Prostate gland (tissue), 2 donors: ENCODE data around the gene SIX3. TPM values are rescaled to one million over a fixed set of nuclear protein-coding genes. Genes with fewer than 3 reads are reported as not detected.

ENCODE experiments used
- DNase-seq: peaks from one replicate; pipeline ENCODE4 v3.0.0-alpha.2; 2019; ENCODE audit warnings: low spot score
- H3K27ac ChIP-seq, 2 donors: fragments of 200-600 bp; sonication (generic); 2 replicates each; pipeline ENCODE4 v1.5.1; 2017 to 2019
- H3K27me3 ChIP-seq: fragments of 200-600 bp; sonication (generic); replicated peaks from 2 replicates; pipeline ENCODE4 v1.5.1; 2019; ENCODE audit not compliant: insufficient read depth
- H3K36me3 ChIP-seq, 2 donors: fragments of 200-600 bp; sonication (generic); 1 replicate in 1 of 2; 2 replicates in 1 of 2; pipeline versions ENCODE4 v1.5.1 to v1.8.1; 2017 to 2019
- H3K4me1 ChIP-seq: fragments of 200-600 bp; sonication (generic); replicated peaks from 2 replicates; pipeline ENCODE4 v1.5.1; 2019
- H3K4me3 ChIP-seq, 2 donors: fragments of 200-600 bp; sonication (generic); 2 replicates each; pipeline ENCODE4 v1.5.1; 2017 to 2019
- H3K9me3 ChIP-seq: fragments of 200-600 bp; sonication (generic); 2 replicates; pipeline ENCODE4 v1.5.1; 2017
- CTCF ChIP-seq, 4 experiments: fragments of 200-600 bp in 2 of 4; fragments of 450-650 bp in 2 of 4; sonication (generic) in 2 of 4; IDR thresholded peaks; 1 replicate in 3 of 4; 2 replicates in 1 of 4; pipeline ENCODE4 v1.5.1; 2016 to 2019; ENCODE audit warnings: antibody characterized with exemption in 4 of 4, mild to moderate bottlenecking in 2 of 4, moderate library complexity in 2 of 4
- POLR2A ChIP-seq: fragments of 450-650 bp; IDR thresholded peaks from one replicate; pipeline ENCODE4 v1.6.1; 2016; ENCODE audit warnings: antibody characterized with exemption, mild to moderate bottlenecking
- POLR2AphosphoS5 ChIP-seq: sonication (generic); formaldehyde crosslinking; IDR thresholded peaks from one replicate; pipeline ENCODE4 v1.6.1; 2017; ENCODE audit warnings: antibody characterized with exemption
- WGBS: methylation state at CpG from one replicate; pipeline ENCODE4 v1.1.5; 2018; 5-methylcytosine and 5-hydroxymethylcytosine counted together
- intact Hi-C: fragments of 100-400 bp; cut with DNase I; formaldehyde crosslinking; loops from one replicate; pipeline ENCODE4 v1.14.2; 2022
- total RNA-seq, 2 donors: library from RNA; depleted of rRNA; stranded (reverse); fragments of >200 nt; gene quantifications; one replicate each; pipeline ENCODE4 v1.1.0, GENCODE V29; 2016

SIX3 gene
- total RNA-seq, 2 donors from 2014 or later: not detected

- intact Hi-C loops: no loop called here
- Histone ChIP-seq H3K4me1 (no peaks in the 10 kb centered on the region), H3K27me3 (peaks cover 3% of the 10 kb centered on the region), H3K36me3 (no peaks in the 10 kb centered on the region), H3K9me3 (no peaks in the 10 kb centered on the region), H3K27ac (no peak overlapping the region), H3K4me3 (no peak overlapping the region)
- DNase-seq: no peak
- TF ChIP-seq POLR2AphosphoS5 (no peak), CTCF (IDR thresholded peaks at IDR 0.05) (no peak), POLR2A (no peak)
Measured at GRCh38 chr2:44916291-44916690, 25.2 kb upstream of the SIX3 start.

GRCh38 chr2:44918095-44918775, 23.3 kb upstream of the SIX3 start:
- no peak for TF ChIP-seq POLR2AphosphoS5
- no peak for TF ChIP-seq POLR2A
- TF ChIP-seq CTCF (IDR thresholded peaks at IDR 0.05): no peak
- no peak overlapping the region for H3K4me3 ChIP-seq
- H3K9me3 ChIP-seq: no peaks in the 10 kb centered on the region
- H3K27me3 ChIP-seq: peaks cover 5% of the 10 kb centered on the region
- intact Hi-C loops: no loop called here
- no peaks in the 10 kb centered on the region for H3K4me1 ChIP-seq
- 61% methylated on average over 4 of the region's 4 CpGs for WGBS
- H3K27ac ChIP-seq: no peak overlapping the region
- H3K36me3 ChIP-seq: no peaks in the 10 kb centered on the region
- DNase-seq: no peak

- TF ChIP-seq CTCF (IDR thresholded peaks at IDR 0.05): no peak
- no peak for TF ChIP-seq POLR2A
- no peak for TF ChIP-seq POLR2AphosphoS5
- Histone ChIP-seq H3K4me1 (no peaks in the 10 kb centered on the region), H3K27me3 (peaks cover 5% of the 10 kb centered on the region), H3K4me3 (no peak overlapping the region), H3K27ac (no peak overlapping the region), H3K9me3 (no peaks in the 10 kb centered on the region), H3K36me3 (no peaks in the 10 kb centered on the region)
- intact Hi-C loops: no loop called here
- DNase-seq: no peak
- WGBS: 69% methylated on average over 2 of the region's 2 CpGs
Measured at GRCh38 chr2:44920751-44921150, 20.8 kb upstream of the SIX3 start.

- no peak for DNase-seq
- H3K36me3 ChIP-seq: no peaks in the 10 kb centered on the region
- TF ChIP-seq CTCF (IDR thresholded peaks at IDR 0.05): no peak
- no peak for TF ChIP-seq POLR2A
- TF ChIP-seq POLR2AphosphoS5: no peak
- no peak overlapping the region for H3K27ac ChIP-seq
- intact Hi-C loops: no loop called here
- no peaks in the 10 kb centered on the region for H3K4me1 ChIP-seq
- no peak overlapping the region for H3K4me3 ChIP-seq
- no peaks in the 10 kb centered on the region for H3K9me3 ChIP-seq
- peaks cover 18% of the 10 kb centered on the region for H3K27me3 ChIP-seq
- WGBS: 81% methylated on average over 6 of the region's 6 CpGs
Measured at GRCh38 chr2:44922776-44923175, 18.7 kb upstream of the SIX3 start.

GRCh38 chr2:44925561-44926136, 15.9 kb upstream of the SIX3 start:
- no peak overlapping the region for H3K4me3 ChIP-seq
- no peaks in the 10 kb centered on the region for H3K36me3 ChIP-seq
- peaks cover 43% of the 10 kb centered on the region for H3K27me3 ChIP-seq
- TF ChIP-seq CTCF (IDR thresholded peaks at IDR 0.05) (no peak), POLR2AphosphoS5 (no peak), POLR2A (no peak)
- 23% methylated on average over 4 of the region's 4 CpGs for WGBS
- DNase-seq: no peak
- no peaks in the 10 kb centered on the region for H3K9me3 ChIP-seq
- peaks cover 3% of the 10 kb centered on the region for H3K4me1 ChIP-seq
- no peak overlapping the region for H3K27ac ChIP-seq
- intact Hi-C loops: no loop called here
